Stimulated activated CD4-positive, alpha-beta T cell treated with anti-CD3 and anti-CD28 coated beads, Interleukin-12 subunit alpha, Interleukin-12 subunit beta, amount 100 ng/mL, for 24 hours (primary cell): ENCODE measurements around the gene TECPR2.

ENCODE experiments used
- DNase-seq, 2 experiments: peaks; one replicate each; pipeline ENCODE4 v3.0.0-alpha.2; 2020; ENCODE audit warnings: low read depth in 2 of 2

The TECPR2 gene

DNA sequence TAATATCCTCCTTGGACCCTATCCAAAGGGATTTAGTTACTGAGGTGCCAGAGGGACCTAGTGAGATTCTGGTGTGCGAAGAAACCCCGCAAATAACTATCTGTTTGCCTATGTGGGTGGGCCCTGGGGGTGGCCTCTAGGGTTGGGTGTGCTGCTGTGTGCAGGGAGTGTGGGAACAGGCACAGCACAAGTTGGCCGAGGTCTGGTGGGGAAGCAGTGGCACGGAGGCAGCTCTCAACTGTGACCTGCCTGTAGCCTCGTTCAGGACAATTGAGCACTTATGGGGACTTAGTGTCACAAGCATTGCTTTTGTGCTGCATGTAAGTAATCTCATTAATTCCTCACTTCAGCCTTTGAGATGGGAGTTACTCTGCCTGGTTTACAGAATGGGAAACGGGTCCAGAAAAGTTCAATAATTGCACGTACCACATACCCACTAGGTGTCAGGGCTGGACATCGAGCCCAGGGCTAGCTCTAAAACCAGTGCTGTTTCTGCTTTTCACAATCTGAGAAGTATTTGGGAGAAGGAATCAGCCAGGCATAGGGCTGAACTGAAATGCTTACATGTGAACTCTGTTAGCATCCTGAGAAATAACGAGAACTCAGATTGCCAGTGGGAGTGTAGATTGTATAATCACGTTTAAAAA, 58.8 kb downstream of the TECPR2 start:
- no peak for DNase-seq

DNA sequence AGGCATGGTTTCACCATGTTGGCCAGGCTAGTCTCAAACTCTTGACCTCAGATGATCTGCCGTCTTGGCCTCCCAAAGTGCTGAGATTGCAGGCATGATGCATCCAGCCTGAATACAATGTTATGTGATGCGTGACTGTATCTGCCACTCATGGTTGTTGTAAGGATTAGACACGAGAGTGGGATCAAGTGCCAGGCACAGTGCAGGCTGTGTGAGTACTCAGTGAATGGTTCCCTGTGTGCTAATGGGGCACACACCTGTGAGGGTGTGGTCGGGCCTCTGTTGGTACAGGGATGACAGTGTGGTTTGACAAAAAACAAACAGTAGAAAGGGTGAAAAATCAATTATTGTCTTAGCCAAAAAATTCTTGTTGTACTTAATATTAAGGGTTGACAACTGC, 61.8 kb downstream of the TECPR2 start:
- no peak for DNase-seq

DNA sequence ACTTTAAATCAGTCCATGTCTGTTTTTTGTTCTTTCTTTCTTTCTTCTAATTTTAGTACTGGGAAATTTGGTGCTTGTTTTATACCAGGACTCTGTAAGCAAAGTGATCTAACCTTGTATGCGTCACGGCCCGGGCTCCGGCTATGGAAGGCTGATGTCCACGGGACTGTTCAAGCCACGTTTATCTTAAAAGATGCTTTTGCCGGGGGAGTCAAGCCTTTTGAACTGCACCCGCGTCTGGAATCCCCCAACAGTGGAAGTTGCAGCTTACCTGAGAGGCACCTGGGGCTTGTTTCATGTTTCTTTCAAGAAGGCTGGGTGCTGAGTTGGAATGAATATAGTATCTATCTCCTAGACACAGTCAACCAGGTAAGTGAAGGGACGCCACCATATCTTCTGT, 62.2 kb downstream of the TECPR2 start:
- DNase-seq = no peak

DNA sequence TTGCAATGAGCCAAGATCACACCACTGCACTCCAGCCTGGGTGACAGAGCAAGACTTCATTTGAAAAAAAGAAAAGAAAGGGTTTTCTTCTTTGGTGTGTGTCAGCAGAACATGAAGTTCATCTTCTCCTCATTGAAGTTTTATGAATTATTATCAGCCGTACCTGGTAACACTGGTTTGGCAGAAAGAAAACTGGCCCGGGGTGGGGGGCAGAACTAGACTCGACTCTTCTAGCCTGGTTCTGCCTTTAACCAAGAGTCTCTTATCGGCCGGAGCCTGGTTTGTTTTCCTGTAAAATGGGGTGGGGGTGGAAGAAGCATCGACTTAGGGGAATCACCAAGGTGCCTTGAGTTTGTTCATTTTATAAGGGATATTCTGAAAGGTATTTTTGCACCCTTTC, 64.1 kb downstream of the TECPR2 start:
- DNase-seq = no peak

DNA sequence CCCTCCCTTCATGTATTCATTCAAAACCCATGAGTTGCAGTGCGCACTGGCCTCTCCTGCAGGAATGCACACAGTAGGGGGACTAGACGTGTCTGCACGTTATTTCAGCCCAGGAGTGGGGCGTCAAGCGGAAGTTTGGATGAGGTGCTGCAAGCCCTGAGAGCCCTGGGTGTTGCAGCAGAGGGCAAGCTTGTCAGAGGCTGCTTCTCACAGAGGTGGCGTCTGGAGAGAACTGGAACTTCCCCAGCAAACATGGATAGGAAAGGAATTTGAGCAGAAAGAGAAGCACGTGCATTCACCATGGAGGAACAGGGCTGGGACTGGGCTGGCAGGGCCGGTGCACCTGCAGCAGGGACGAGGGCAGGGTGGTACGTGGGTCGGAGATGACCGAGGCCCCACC, 64.9 kb downstream of the TECPR2 start:
- DNase-seq = no peak

DNA sequence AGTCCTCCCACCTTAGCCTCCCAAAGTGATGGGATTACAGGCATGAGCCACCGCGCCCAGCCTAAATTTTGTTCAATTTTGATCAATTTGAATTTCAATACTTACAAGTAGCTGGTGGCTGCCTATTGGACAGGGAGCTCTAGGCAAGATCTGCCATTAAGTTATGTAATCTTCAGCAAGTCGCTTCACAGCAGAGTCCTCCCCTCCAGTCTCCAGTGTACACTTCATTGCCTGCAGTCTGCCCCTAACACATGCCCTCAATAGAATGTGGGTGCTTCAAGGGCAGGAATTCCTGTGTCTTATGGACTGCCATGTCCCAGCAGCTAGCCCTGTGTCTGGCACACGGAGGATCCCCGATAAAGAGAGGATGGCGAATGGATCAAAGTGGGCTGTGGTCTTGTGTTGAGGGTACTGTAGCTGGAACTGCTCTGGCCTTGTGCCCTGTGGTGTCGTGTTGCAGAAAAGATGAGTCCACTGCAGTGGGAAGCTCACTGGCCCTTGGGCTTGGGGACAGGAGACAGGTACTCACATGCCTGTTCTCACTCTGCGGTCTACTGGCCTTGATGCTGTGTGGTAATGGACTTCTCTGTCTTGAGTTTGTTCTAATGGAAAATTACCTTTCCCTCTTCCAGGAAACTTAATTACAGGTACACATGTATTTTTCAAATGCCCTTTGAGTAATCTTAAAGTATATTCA, 67.6 kb downstream of the TECPR2 start:
- no peak for DNase-seq

DNA sequence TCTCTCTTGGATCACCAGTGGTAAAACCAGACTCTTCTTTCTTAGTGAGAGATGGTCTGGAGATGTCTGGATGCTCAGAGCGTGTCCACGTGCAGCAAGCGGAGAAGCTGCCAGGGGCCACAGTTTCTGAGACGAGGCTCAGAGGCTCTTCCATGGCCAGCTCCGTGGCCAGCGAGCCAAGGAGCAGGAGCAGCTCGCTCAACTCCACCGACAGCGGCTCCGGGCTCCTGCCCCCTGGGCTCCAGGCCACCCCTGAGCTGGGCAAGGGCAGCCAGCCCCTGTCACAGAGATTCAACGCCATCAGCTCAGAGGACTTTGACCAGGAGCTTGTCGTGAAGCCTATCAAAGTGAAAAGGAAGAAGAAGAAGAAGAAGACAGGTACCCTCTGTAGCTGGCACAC, 69.0 kb downstream of the TECPR2 start:
- no peak for DNase-seq

DNA sequence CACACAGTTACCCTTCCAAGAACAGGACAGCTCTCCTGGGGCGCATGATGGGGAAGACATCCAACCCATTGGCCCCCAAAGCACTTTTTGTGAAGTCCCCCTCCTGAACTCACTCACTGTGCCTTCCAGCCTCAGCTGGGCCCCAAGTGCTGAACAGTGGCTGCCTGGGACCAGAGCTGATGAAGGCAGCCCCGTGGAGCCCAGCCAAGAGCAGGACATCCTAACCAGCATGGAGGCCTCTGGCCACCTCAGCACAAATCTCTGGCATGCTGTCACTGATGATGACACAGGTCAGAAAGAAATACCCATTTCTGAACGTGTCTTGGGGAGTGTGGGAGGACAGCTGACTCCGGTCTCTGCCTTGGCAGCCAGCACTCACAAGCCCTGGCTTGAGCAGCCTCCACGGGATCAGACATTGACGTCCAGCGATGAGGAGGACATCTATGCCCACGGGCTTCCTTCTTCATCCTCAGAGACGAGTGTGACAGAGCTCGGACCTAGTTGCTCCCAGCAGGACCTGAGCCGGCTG, 72.0 kb downstream of the TECPR2 start:
- DNase-seq = no peak

DNA sequence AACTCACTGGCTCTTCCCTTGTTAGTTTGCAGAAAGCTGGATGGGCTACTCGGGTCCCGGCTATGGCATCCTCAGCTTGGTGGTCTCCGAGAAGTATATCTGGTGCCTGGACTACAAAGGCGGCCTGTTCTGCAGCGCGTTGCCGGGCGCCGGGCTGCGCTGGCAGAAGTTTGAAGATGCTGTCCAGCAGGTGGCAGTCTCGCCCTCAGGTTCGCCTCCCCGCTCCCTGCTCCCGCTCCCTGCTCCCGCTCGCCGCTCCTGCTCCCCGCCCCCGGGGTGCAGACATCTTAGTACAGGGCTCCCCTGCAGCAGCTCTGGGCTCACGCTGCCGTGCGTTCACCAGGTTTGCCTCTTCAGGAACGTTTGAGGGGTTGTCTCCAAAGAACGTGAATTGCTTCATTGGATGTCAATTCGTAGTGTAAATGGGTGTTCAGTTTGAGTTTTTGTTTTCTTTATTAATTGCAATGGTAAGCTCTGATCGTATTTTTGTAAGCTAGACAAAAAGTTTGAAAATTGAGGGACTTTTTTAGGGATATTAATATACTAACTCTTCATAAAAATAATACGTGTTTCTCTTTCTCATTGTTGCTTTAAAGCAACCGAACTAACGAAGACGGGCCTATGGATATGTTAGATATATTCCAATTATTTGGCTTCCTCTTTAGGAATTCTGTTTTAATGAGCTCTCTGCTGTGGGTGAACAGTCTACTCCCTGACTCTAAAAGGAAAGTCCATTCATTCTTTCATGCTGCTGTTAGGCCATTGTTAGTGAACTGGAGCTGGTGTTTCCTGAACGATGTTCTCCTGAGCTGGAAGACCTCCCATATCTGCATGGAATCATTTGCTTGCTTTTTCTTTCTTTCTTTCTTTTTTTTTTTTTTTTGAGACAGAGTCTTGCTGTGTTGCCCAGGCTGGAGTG, 75.5 kb downstream of the TECPR2 start:
- peak; percentile 28 to 65 for DNase-seq

DNA sequence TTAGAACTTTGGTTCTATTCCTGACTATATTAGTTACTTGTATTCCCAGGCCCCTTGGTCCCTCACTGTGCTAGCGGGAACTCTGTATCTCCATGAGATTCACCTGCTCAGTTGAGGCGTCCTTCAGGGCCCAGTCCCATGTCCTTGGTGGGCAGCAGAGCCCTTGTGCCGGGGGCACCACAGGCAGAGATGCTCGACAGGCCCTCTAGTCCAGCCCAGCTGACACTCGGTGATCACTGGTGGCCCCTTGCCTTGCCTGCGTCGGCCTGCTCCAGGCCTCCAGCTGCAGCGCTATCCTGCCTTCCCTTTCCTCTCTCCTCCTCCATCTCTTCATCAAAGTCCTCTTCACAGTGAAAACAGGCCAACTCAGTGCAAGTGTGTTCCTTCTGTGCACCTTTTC, 76.8 kb downstream of the TECPR2 start:
- no peak for DNase-seq

DNA sequence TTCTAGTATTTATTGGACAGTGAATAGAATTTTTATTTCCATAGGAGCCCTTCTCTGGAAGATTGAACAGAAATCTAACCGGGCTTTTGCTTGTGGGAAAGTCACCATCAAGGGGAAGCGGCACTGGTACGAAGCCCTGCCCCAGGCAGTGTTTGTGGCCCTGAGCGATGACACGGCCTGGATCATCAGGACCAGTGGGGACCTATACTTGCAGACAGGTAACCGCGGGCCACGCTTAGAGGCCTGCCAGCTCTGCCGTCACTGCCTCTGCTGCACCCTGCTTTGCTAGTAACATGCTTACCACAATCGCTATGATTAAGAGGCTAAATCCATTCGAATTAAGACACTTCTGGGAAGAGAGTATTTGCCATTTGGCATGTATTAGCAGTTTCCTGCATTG, 77.7 kb downstream of the TECPR2 start:
- no peak for DNase-seq

DNA sequence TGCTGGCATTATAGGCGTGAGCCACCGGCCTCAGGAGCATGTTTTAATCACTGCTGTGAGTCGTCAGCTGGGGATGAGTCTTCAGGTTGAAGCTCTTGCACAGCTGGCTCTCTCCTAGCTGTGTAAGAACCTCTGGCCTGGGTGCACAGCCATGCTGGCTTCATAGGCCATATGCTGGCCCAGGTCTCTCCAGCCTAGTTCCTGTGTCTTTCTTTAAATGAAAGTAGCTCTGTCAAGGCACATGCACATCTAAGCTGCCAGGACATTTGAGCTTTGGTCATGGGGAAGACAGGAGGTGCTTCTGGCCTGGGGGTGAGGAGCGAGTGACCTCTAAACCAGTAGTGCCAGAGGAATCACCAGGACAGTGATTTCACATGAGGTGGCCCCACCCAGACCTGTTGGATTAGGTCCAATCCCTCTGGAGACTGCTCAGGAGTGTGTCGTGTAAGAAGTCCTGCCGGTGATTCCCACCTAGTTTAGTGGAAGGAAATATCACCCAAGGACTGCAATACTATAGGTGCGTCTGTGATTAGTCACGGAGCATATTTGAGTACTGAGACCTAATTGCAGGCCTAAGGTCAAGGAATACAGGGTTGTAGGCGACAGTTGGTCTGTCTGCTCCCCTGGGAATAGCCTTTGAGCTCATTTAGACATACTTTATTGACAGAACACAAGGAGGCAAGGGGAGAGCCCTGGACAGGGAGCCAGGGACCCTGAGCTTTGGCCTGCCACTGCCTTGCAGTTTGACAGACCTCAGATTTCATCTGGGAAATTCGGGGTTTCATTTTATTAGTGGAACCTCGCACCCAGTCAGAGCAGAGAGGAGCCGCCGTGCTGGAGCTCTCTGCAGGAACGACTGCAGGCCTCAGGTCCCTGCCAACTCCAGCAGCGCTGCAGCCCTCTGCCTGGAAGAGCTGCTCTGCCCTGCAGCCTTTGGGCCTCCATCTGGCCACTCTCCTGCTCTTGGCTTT, 79.8 kb downstream of the TECPR2 start:
- no peak for DNase-seq

DNA sequence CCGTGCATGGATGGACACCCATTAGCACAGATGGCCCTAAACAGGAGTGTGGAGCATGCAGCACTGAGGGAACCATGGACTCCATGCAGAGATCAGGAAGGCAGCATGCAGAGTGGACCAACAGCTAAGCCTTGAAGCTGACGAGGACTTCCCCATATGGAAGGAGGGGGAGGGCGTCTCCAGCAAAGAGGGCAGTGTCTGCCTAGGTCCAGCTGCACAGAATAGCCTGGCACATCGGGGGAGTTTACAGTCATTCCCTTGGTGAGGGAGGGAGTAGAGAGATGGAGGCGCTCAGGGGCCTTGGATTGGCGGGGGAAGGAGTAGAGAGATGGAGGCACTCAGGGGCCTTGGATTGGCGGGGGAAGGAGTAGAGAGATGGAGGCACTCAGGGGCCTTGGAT, 82.3 kb downstream of the TECPR2 start:
- DNase-seq = no peak

DNA sequence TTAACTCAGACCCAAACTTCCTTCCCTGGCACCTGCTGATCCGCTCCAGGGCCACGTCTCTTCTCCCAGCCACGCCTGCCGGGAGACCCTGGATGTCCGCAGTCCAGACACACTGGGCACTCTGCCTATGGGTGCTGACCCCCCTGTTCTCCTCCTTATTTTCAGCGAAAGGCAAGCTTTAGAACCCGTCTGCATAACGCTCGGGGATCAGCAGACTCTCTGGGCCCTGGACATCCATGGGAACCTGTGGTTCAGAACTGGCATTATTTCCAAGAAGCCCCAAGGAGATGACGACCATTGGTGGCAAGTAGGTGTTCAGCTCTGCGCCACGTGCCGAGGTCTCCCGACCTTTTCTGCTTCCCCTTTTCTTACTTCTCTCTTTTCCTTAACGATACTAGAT, 82.9 kb downstream of the TECPR2 start:
- no peak for DNase-seq

DNA sequence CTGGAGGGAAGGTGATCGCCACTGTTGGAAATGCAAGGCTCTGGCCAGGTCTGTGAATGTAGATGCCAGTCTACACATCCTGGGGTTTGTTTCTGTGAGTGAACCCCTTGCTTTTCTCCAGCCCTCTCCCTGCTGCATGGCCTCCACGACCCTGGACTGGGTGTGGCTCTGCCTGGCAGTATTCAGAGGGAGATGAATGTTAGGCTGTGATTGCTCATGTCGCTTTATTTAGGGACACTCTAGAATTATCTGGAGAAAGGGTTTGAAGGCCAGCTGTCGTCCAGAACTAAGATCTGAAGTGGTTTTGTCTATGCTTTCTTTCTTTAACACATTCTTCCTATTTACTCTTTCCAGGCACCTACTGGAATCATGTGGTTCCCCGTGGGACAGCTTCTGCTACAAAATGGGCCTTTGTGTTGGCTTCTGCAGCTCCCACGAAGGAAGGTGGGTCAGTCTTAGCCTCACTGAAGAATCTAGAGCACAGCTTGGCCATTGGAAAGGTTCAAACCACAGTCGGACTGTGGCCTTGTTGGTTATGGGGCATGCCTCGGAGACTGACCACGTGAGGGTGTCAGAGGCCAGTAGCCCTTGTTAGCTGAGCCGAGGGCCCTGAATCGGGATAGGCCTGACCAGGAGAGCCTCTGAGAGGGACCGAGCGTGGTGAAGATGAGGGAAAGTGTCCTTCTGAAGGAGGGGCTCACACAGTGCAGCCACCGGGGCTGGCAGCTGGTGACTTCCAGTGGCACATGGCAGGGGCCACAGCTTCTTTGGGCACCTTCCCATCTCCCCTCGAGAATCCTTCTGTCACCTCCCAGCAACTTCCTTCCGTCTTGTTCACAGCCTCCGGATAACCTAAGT, 87.7 kb downstream of the TECPR2 start:
- DNase-seq = no peak

DNA sequence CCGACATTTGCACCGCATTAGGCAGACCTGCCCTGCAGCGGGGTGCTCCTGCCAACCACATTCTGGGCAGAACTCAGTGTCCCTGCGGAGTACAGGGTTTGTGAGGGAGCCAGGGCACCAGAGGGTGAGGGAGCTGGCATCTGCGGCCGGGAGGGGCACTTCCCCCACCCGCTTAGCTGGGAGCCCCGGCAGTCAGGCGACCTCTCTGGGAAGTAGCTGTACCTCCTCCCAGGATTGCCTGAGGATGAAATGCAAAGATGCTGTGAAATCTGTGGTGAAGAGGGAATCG, 88.3 kb downstream of the TECPR2 start:
- no peak for DNase-seq

DNA sequence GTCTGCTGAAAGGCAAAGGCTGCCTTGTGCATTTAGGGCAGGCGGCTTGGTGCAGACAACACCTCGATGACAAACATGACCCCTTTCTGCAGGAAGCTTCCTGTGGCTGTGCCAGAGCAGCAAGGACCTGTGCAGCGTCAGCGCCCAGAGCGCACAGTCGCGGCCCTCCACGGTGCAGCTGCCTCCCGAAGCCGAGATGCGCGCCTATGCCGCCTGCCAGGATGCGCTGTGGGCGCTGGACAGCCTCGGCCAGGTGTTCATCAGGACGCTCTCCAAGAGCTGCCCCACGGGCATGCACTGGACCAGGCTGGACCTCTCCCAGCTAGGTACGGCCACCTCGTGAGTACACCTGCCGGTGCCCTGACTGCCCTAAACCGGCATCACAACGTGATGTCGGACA, 89.6 kb downstream of the TECPR2 start:
- DNase-seq = no peak

DNA sequence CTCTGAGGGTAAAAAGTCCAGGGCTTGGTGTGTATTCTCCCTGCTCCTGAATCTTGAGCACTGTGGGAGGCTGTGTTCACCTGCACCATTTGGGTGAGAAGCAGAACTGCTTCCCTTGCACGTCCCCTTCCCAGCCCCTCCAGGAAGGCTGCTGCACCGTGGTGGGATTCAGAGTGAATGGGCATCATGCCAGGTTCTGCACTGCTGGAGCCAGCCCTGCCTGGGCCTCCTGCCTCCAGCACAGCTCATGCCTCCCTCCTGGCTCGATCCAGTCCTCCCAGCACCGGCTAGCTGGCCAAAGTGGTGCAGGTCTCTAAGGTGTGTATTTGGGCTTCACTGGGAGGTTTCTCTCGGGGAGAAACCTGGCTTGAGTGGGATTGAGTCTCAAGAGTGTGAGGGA, 92.0 kb downstream of the TECPR2 start:
- DNase-seq = no peak

DNA sequence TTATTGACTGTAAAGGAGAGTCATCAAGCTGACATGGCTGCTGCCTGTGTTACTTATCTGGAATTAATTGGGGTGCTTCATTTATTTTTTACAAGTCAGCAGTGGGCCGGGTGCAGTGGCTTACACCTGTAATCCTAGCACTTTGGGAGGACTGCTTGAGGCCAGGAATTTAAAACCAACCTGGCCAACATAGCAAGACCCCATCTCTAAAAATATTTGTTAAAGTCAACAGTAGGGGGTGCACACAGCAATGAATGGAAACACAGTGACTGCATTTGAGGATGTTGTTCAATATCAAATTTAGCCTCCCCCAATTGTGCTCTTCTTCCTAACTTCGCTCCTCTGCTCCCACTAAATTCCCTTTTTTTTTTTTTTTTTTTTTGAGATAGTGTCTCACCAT, 94.8 kb downstream of the TECPR2 start:
- DNase-seq = no peak

DNA sequence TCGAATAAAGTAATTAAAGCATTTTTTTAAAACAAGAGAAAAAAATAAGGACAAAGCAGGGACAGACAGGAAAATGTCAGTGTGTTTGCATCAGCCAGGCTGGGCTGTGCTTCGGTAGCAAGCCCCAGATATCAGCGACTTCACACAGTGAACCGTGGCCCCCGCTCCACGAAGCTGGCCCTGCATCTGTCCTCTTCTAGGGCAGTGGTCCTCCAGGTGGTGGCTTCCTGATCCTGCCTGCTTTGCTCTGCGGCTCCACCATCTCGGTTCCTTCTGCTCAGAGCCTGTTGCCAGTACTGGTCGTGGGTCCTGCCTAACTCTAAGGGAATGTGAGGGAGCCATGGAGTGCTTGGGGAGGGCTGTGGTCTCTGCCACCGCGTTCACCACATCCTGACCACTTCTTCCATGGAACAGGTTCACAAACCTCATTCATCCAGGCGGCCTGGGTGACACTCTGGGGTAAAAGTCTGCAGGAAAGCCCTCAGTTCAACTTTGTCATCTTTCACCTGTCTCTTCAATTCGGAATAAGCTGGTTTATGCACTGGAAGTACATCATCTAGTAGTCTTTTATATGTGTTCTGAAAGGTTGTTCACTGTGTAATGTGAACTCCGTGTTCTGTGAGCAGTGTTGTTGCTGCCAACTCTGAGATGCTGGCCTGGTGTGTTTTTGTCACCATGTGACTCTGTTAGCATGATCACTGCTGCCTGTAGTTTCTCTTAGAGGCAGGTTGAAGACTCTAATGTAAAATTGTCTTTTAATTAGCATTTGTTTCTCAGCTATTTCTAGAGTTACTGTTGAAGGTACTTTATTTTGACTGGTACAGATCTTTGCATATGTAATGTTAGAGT, 99.0 kb downstream of the TECPR2 start:
- no peak for DNase-seq
